HEK293 (cell line): Measurements from ENCODE around the gene OR4Q3.
"Not testable (repeated sequence)": the region's sequence is repeated elsewhere in the genome, so short reads cannot be mapped to it uniquely, and the experiment has no call there.

ENCODE experiments used
- CTCF ChIA-PET: fragments of 350-600 bp; formaldehyde crosslinking; extraction: SDS; loops from one replicate; lab custom pipeline; 2021; ENCODE audit warnings: antibody characterized with exemption; lab: Yijun Ruan, JAX
- POLR2A ChIA-PET: fragments of 300-600 bp; formaldehyde crosslinking; extraction: SDS; loops from one replicate; lab custom pipeline; 2020; ENCODE audit warnings: antibody characterized with exemption, inconsistent platforms; lab: Yijun Ruan, JAX
- H3K27ac ChIP-seq: fragments of 200-500 bp; sonication (Bioruptor generic); 2 replicates; pipeline ENCODE4 v1.5.1; 2014; ENCODE audit warnings: low read depth, low read length, control low read depth, inconsistent platforms; ENCODE audit errors: extremely low read depth
- H3K36me3 ChIP-seq, 2 experiments: fragments of 200-500 bp in 1 of 2; sonication (Bioruptor generic) in 1 of 2; 1 replicate in 1 of 2; 2 replicates in 1 of 2; pipeline ENCODE4 v1.5.1; 2014 to 2017; ENCODE audit warnings: inconsistent platforms in 2 of 2, low read length in 2 of 2; ENCODE audit not compliant: control insufficient read depth in 2 of 2, insufficient read depth in 1 of 2
- H3K4me1 ChIP-seq: fragments of 200-500 bp; sonication (Bioruptor generic); 2 replicates; pipeline ENCODE4 v1.5.1; 2014; ENCODE audit warnings: mild to moderate bottlenecking, low read length, inconsistent platforms; ENCODE audit not compliant: control insufficient read depth, insufficient read depth
- H3K4me3 ChIP-seq: 2 replicates; pipeline ENCODE4 v1.5.1; 2011; ENCODE audit warnings: low read depth, mild to moderate bottlenecking, control low read depth, low read length, moderate library complexity
- H3K9me3 ChIP-seq: fragments of 200-500 bp; sonication (Bioruptor generic); 2 replicates; pipeline ENCODE4 v1.5.1; 2014; ENCODE audit warnings: low read depth, low read length, inconsistent platforms; ENCODE audit not compliant: control insufficient read depth, insufficient read depth
- KLF1 ChIP-seq: fragments of 450-650 bp; formaldehyde crosslinking; IDR thresholded peaks from 2 replicates; pipeline ENCODE4 v1.5.1; 2016; ENCODE audit warnings: missing biosample characterization, missing genetic modification characterization
- REPIN1 ChIP-seq: fragments of 450-650 bp; formaldehyde crosslinking; IDR thresholded peaks from 2 replicates; pipeline ENCODE4 v1.5.1; 2017; ENCODE audit warnings: missing biosample characterization, missing genetic modification characterization, low read depth
- SP3 ChIP-seq: fragments of 450-650 bp; formaldehyde crosslinking; IDR thresholded peaks from 2 replicates; pipeline ENCODE4 v1.5.1; 2016; ENCODE audit warnings: missing biosample characterization, missing genetic modification characterization
- ZNF155 ChIP-seq: fragments of 450-650 bp; formaldehyde crosslinking; IDR thresholded peaks from 2 replicates; pipeline ENCODE4 v1.5.1; 2016; ENCODE audit warnings: missing biosample characterization, missing genetic modification characterization
- ZNF175 ChIP-seq: fragments of 450-650 bp; formaldehyde crosslinking; IDR thresholded peaks from 2 replicates; pipeline ENCODE4 v1.5.1; 2016; ENCODE audit warnings: missing biosample characterization, missing genetic modification characterization
- ZNF221 ChIP-seq: fragments of 450-650 bp; formaldehyde crosslinking; IDR thresholded peaks from 2 replicates; pipeline ENCODE4 v1.5.1; 2017; ENCODE audit warnings: missing biosample characterization, missing genetic modification characterization, borderline replicate concordance
- ZNF266 ChIP-seq: fragments of 450-650 bp; formaldehyde crosslinking; IDR thresholded peaks from 2 replicates; pipeline ENCODE4 v1.5.1; 2016; ENCODE audit warnings: missing biosample characterization, missing genetic modification characterization, low read depth
- ZNF292 ChIP-seq: fragments of 450-650 bp; formaldehyde crosslinking; IDR thresholded peaks from 2 replicates; pipeline ENCODE4 v1.5.1; 2016; ENCODE audit warnings: low read depth, missing biosample characterization, missing genetic modification characterization, borderline replicate concordance
- ZNF76 ChIP-seq: fragments of 450-650 bp; formaldehyde crosslinking; IDR thresholded peaks from 2 replicates; pipeline ENCODE4; 2016; ENCODE audit warnings: low read depth, missing biosample characterization, missing genetic modification characterization, borderline replicate concordance
- ZNF830 ChIP-seq: fragments of 450-650 bp; IDR thresholded peaks from 2 replicates; pipeline ENCODE4 v1.5.0; 2018; ENCODE audit warnings: missing biosample characterization, missing genetic modification characterization, low read depth, mild to moderate bottlenecking, moderate library complexity
- ZNF837 ChIP-seq: fragments of 450-650 bp; formaldehyde crosslinking; IDR thresholded peaks from 2 replicates; pipeline ENCODE4 v1.5.1; 2016; ENCODE audit warnings: missing biosample characterization, missing genetic modification characterization
- TF ChIP-seq, protein P1 (sequence below): fragments of 450-650 bp; formaldehyde crosslinking; IDR thresholded peaks from 2 replicates; pipeline ENCODE4 v1.5.1; 2016; ENCODE audit warnings: missing biosample characterization, missing genetic modification characterization
- TF ChIP-seq, protein P2 (sequence below): sonication (generic); formaldehyde crosslinking; IDR thresholded peaks from 2 replicates; pipeline ENCODE4 v1.8.1; 2022; ENCODE audit warnings: mild to moderate bottlenecking, moderate library complexity, missing genetic modification reagents
- TF ChIP-seq, protein P3 (sequence below): fragments of 450-650 bp; formaldehyde crosslinking; IDR thresholded peaks from 2 replicates; pipeline ENCODE4 v1.5.1; 2016; ENCODE audit warnings: missing biosample characterization, missing genetic modification characterization
- TF ChIP-seq, protein P4 (sequence below): fragments of 450-650 bp; formaldehyde crosslinking; IDR thresholded peaks from 2 replicates; pipeline ENCODE4 v1.5.1; 2017; ENCODE audit warnings: missing biosample characterization, missing genetic modification characterization
- TF ChIP-seq, protein P5 (sequence below): fragments of 450-650 bp; formaldehyde crosslinking; IDR thresholded peaks from 2 replicates; pipeline ENCODE4 v1.5.1; 2017; ENCODE audit warnings: missing biosample characterization, mild to moderate bottlenecking, missing genetic modification characterization, moderate library complexity
- TF ChIP-seq, protein P6 (sequence below): fragments of 450-650 bp; formaldehyde crosslinking; IDR thresholded peaks from 2 replicates; pipeline ENCODE4 v1.5.1; 2017; ENCODE audit warnings: missing biosample characterization, missing genetic modification characterization

OR4Q3 gene

DNA sequence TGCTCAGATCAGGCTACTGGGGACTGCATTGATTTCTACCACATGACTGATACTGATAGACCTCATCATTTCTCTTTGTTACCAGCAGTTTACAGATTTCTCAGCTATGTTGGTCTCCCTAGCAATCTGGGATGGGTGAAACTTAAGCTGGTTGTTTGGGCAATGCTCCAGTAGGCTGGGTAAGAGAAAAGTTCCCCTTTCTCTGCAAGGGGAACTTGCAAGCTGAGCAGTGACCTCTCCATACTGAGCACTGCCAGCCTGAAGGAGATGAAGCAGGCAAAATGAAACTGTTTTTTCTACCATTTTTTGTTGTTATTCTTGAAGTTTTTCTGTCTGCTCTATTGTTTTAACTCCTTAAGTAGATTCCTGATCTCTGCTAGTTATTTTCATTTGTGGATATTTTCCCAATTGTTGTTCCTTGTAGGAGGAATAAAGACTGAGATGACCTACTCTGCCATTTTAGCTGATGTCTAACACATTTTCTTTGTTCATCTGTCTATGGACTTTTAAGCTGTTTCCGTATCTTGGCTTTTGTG lies 28.6 kb downstream of the OR4Q3 start:
- ChIA-PET CTCF (no interaction called here), POLR2A (no interaction called here)
- Histone ChIP-seq H3K36me3 (no peaks in the 10 kb centered on the region), H3K4me1 (no peaks in the 10 kb centered on the region), H3K9me3 (no peaks in the 10 kb centered on the region), H3K27ac (no peak overlapping the region), H3K4me3 (no peak overlapping the region)
- TF ChIP-seq, protein P1, sequence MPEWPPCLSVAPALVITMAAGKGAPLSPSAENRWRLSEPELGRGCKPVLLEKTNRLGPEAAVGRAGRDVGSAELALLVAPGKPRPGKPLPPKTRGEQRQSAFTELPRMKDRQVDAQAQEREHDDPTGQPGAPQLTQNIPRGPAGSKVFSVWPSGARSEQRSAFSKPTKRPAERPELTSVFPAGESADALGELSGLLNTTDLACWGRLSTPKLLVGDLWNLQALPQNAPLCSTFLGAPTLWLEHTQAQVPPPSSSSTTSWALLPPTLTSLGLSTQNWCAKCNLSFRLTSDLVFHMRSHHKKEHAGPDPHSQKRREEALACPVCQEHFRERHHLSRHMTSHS: no peak
- TF ChIP-seq, protein P2, sequence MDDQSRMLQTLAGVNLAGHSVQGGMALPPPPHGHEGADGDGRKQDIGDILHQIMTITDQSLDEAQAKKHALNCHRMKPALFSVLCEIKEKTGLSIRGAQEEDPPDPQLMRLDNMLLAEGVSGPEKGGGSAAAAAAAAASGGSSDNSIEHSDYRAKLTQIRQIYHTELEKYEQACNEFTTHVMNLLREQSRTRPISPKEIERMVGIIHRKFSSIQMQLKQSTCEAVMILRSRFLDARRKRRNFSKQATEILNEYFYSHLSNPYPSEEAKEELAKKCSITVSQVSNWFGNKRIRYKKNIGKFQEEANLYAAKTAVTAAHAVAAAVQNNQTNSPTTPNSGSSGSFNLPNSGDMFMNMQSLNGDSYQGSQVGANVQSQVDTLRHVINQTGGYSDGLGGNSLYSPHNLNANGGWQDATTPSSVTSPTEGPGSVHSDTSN: no peak
- TF ChIP-seq KLF1 (tag by site-specific recombination): no peak
- TF ChIP-seq, protein P3, sequence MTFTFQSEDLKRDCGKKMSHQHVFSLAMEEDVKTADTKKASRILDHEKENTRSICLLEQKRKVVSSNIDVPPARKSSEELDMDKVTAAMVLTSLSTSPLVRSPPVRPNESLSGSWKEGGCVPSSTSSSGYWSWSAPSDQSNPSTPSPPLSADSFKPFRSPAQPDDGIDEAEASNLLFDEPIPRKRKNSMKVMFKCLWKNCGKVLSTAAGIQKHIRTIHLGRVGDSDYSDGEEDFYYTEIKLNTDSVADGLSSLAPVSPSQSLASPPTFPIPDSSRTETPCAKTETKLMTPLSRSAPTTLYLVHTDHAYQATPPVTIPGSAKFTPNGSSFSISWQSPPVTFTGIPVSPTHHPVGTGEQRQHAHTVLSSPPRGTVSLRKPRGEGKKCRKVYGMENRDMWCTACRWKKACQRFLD (tag by site-specific recombination): no peak
- TF ChIP-seq ZNF837: no peak
- no peak for TF ChIP-seq ZNF830 (tag by site-specific recombination)
- TF ChIP-seq, protein P4, sequence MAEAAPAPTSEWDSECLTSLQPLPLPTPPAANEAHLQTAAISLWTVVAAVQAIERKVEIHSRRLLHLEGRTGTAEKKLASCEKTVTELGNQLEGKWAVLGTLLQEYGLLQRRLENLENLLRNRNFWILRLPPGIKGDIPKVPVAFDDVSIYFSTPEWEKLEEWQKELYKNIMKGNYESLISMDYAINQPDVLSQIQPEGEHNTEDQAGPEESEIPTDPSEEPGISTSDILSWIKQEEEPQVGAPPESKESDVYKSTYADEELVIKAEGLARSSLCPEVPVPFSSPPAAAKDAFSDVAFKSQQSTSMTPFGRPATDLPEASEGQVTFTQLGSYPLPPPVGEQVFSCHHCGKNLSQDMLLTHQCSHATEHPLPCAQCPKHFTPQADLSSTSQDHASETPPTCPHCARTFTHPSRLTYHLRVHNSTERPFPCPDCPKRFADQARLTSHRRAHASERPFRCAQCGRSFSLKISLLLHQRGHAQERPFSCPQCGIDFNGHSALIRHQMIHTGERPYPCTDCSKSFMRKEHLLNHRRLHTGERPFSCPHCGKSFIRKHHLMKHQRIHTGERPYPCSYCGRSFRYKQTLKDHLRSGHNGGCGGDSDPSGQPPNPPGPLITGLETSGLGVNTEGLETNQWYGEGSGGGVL (tag by site-specific recombination): no peak
- TF ChIP-seq ZNF266 (tag by site-specific recombination): no peak
- no peak for TF ChIP-seq ZNF175 (tag by site-specific recombination)
- TF ChIP-seq ZNF155 (tag by site-specific recombination): no peak
- TF ChIP-seq SP3 (tag by site-specific recombination): no peak
- TF ChIP-seq, protein P5, sequence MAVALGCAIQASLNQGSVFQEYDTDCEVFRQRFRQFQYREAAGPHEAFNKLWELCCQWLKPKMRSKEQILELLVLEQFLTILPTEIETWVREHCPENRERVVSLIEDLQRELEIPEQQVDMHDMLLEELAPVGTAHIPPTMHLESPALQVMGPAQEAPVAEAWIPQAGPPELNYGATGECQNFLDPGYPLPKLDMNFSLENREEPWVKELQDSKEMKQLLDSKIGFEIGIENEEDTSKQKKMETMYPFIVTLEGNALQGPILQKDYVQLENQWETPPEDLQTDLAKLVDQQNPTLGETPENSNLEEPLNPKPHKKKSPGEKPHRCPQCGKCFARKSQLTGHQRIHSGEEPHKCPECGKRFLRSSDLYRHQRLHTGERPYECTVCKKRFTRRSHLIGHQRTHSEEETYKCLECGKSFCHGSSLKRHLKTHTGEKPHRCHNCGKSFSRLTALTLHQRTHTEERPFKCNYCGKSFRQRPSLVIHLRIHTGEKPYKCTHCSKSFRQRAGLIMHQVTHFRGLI (tag by site-specific recombination): no peak
- TF ChIP-seq REPIN1 (tag by site-specific recombination): no peak
- TF ChIP-seq ZNF221 (tag by site-specific recombination): no peak
- TF ChIP-seq, protein P6, sequence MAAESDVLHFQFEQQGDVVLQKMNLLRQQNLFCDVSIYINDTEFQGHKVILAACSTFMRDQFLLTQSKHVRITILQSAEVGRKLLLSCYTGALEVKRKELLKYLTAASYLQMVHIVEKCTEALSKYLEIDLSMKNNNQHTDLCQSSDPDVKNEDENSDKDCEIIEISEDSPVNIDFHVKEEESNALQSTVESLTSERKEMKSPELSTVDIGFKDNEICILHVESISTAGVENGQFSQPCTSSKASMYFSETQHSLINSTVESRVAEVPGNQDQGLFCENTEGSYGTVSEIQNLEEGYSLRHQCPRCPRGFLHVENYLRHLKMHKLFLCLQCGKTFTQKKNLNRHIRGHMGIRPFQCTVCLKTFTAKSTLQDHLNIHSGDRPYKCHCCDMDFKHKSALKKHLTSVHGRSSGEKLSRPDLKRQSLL (tag by site-specific recombination): no peak
- TF ChIP-seq ZNF76 (tag by site-specific recombination): no peak
- TF ChIP-seq ZNF292 (tag by site-specific recombination): no peak

DNA sequence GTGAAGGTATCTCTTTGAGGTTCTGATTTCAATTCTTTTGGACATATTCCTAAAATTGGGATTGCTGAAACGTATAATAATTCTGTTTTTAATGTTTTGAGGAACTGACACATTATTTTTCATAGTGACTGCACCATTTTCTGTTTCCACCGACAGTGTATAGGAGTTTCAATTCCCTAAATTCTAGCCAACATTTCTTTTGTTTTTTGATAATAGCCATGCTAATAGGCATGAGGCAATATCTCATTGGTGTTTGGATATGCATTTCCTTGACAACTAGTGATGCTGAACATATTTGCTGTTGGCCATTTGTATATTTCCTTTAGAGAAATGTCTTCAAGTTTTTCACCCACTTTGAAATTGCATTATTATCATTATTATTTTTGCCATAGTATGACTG lies 29.1 kb downstream of the OR4Q3 start:
- H3K9me3 ChIP-seq, POLR2A ChIA-PET, H3K4me1 ChIP-seq, H3K4me3 ChIP-seq, H3K36me3 ChIP-seq, CTCF ChIA-PET, H3K27ac ChIP-seq: not testable (repeated sequence)

DNA sequence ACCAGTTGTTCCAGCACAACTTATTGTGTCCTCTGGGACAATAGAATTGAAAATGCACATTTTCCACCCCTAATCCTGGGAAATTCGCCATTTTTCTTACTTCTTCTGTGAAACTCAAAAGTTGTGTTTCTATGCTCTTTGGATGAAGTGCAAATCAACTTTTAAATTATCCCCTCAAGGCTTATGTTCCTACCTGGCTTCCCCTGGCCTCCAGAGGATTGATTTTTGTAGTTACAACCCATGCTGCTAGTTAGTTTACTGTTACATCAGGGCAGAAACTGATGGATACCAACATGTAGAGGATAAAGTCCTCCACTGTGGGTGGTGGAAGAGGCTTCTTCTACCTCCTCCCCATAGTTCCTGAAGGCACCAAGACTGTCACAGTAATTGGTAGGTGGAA lies 29.8 kb downstream of the OR4Q3 start, which contains the start of gene OR4M1:
Gene OR4M1, plus strand, starts transcription at position 301 of the 400 bp plus-strand sequence. CDS start 6,819 bp downstream, outside the sequence.
- H3K4me1 ChIP-seq, H3K36me3 ChIP-seq, H3K9me3 ChIP-seq, H3K27ac ChIP-seq, POLR2A ChIA-PET, CTCF ChIA-PET, H3K4me3 ChIP-seq: not testable (repeated sequence)
